GM10248 (cell line): ENCODE results near the gene RNASEH2A.

Experiments used
- CTCF ChIA-PET: fragments of 300-600 bp; sonication (Branson Sonifier 250); formaldehyde crosslinking; extraction: SDS; loops from one replicate; lab custom pipeline; 2021; ENCODE audit warnings: antibody characterized with exemption; lab: Yijun Ruan, JAX
- POLR2A ChIA-PET: fragments of 350-650 bp; sonication (Branson Sonifier 250); formaldehyde crosslinking; extraction: SDS; loops from one replicate; lab custom pipeline; 2020; ENCODE audit warnings: antibody characterized with exemption; lab: Yijun Ruan, JAX
- DNase-seq: peaks from one replicate; pipeline ENCODE4 v3.0.0; 2012; ENCODE audit errors: extremely low spot score
- TF ChIP-seq, protein P1 (sequence below): IDR thresholded peaks from 2 replicates; pipeline ENCODE4 v1.5.1; 2012; ENCODE audit warnings: mild to moderate bottlenecking, low read depth; ENCODE audit errors: extremely low read depth, missing control alignments, control extremely low read depth

RNASEH2A gene

DNA sequence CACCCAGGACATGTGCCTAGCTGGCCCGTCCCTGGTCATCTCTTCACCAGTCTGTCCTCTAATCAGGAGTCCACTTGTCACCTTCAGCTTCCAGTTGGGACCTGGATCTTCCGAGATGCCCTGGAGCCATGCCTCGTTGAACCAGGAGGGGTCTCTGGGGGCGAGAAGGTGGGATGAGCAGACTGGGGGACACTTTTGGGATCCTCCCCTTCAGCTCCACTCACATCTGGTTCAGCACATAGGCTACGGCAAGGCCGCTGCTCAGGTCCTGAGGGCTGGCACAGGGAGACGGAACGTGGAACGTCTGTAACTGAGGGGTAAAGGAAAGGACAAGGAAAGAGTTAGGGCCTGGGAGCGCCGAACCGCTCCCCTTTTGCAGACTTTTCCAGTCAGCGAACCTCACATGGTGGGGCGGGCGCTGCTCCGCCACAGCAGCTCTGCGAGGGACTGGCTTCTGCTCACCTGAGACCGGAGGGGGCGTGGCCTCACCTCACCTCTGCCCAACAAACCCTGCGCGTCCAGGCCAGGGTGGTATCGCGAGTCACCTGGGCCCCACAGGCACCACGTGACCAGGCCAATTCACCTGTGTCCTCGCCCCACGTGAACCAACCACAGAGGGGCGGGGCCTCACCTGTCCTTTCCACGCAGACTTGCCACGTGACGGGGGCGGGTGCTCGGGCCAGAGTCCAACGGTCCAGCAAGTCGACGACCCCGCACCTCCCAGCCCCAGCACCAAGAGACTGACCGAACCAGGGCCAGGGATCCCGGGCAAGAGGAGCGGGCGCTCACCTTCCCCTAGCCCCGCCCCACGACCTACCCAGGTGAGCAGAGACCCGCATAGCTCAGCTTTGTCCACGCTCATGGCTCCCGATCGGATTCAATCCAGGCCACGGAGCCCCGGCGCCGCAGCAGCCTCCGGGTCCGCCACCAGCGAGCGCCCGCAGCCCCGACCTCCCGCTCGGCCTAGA lies 31.5 kb upstream of the RNASEH2A start, which contains the start of gene HOOK2:
HOOK2 (minus strand) TSS at position 965 of the 968 bp plus-strand sequence; CDS start at position 862, 103 bp downstream.
- DNase-seq, result no peak
- POLR2A ChIA-PET, result interaction anchor here (0.5 to 2.5 kb wide), 2 partner anchors 17 to 43 kb away, joined by 5 to 17 read pairs; partner anchors contain the start of gene JUNB

DNA sequence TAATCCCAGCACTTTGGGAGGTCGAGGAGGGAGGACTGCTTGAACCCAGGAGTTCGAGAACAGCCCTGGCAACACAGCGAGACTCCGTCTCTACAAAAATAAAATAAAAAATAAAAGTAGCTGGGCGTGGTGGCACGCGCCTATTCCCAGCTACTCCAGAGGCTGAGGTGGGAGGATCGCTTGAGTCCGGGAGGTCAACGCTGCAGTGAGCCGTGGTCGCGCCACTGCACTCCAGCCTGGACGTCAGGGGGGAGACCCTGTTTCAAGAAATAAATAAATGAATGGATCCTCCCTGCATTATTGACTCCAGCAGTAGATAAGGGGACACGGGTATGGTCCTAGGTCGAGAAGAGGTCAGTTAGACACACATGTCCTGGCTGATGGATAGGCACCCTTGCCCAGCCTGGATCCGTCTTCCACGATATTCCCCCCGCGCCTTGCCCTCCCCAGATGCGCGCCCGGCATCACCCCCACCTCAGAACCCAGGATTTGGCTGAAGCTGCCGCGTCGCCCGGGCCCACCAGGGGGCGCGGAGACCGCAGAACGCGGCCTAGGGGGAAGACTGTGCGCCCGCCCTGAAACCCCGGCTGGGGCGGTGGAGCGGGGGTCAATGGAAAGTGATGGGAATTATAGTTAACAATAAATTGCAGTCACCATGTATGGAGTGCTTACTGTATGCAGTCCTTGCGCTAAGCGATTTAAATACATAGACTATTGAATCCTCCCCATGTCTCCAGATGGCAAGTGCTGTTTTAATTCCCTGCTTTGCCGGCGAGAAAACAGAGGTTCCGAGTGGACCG lies 29.0 kb upstream of the RNASEH2A start:
- CTCF ChIA-PET, result interaction anchor here (0.7 to 11.6 kb wide), 16 partner anchors 10 to 718 kb away, joined by 3 to 399 read pairs (median 4); partner anchors contain the start of genes JUNB, PRDX2, RNASEH2A and THSD8
- POLR2A ChIA-PET, result interaction anchor here (0.7 to 3.9 kb wide), 4 partner anchors 12 to 20 kb away, joined by 3 to 110 read pairs (median 7); partner anchors contain the start of gene JUNB
- TF ChIP-seq, protein P1, sequence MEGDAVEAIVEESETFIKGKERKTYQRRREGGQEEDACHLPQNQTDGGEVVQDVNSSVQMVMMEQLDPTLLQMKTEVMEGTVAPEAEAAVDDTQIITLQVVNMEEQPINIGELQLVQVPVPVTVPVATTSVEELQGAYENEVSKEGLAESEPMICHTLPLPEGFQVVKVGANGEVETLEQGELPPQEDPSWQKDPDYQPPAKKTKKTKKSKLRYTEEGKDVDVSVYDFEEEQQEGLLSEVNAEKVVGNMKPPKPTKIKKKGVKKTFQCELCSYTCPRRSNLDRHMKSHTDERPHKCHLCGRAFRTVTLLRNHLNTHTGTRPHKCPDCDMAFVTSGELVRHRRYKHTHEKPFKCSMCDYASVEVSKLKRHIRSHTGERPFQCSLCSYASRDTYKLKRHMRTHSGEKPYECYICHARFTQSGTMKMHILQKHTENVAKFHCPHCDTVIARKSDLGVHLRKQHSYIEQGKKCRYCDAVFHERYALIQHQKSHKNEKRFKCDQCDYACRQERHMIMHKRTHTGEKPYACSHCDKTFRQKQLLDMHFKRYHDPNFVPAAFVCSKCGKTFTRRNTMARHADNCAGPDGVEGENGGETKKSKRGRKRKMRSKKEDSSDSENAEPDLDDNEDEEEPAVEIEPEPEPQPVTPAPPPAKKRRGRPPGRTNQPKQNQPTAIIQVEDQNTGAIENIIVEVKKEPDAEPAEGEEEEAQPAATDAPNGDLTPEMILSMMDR, result peak; percentile 94
- DNase-seq, result peak; percentile 75

More for the DNA sequence above, 31.5 kb upstream of the RNASEH2A start, which contains the start of gene HOOK2:
- TF ChIP-seq, protein P1, result no peak
- CTCF ChIA-PET, result interaction anchor here (1.9 to 11.6 kb wide), 5 partner anchors 10 to 72 kb away, joined by 5 to 399 read pairs (median 70); partner anchors contain the start of genes JUNB, PRDX2, RNASEH2A and THSD8

DNA sequence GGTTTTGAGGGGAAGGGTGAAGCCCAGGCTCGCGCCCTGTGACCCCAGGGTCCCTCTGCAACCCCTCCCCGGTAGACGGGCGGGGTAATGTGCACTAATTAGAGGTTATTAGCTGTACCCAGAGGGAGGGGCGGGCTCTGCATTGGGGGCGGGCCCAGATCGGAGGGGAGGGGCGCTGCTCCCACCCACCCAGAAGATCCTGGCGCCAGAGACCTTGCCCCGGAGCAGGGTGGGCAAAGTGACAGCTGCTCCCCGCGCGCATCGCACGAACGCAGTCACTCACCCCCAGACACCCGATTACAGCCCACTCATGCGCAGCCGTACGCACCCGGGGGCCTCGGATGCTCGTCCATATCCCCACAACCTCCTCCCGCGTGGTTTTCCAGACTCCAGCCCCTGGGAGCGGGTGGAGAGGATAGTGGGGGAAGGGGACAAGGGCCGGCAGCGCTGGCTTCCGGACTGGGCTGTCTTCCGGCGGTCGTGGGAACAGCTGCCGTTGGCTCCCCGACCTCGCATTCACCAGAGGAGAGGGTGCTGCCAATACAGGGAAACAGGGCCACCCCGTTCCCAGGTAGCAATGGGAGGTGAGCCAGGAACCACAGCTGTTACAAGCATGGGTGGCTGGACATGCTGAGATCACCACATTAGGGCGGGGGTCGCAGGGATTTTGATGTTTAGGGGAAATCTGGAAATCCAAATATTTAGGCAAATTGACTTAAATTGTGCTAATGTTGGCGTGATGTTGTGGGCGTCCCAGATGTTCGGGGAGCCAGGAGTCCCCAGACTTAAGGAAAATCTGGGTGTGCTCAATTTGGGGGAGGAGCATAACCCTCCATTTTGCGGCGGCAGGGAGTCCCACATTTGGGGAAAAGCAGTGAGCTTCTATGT lies 28.1 kb upstream of the RNASEH2A start:
- ChIA-PET CTCF (interaction anchor here (0.6 to 11.6 kb wide), 15 partner anchors 9 to 718 kb away, joined by 3 to 399 read pairs (median 5); partner anchors contain the start of genes JUNB, PRDX2, RNASEH2A and THSD8), POLR2A (interaction anchor here (0.6 to 3.9 kb wide), 5 partner anchors 11 to 166 kb away, joined by 3 to 110 read pairs (median 5); partner anchors contain the start of gene JUNB)
- DNase-seq, result peak; percentile 61
- TF ChIP-seq, protein P1, result no peak

DNA sequence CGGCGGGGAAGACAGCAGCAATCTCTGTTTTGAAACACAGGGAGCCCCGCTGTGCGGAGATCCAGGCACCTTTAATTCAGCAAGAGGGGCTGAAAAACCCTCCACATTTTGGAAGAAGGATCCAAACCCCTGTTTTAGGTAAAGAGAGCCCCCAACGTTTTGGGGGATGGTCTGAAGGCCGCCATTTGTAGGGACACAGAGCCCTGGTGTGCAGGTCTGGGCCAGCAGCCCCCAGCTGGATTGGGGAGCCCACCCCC lies 27.6 kb upstream of the RNASEH2A start:
- TF ChIP-seq, protein P1, result no peak
- DNase-seq, result no peak
- ChIA-PET POLR2A (interaction anchor here (0.6 to 3.9 kb wide), 4 partner anchors 10 to 165 kb away, joined by 5 to 110 read pairs (median 7); partner anchors contain the start of gene JUNB), CTCF (interaction anchor here (0.9 to 11.6 kb wide), 9 partner anchors 9 to 101 kb away, joined by 3 to 399 read pairs (median 54); partner anchors contain the start of genes JUNB, PRDX2, RNASEH2A and THSD8)

DNA sequence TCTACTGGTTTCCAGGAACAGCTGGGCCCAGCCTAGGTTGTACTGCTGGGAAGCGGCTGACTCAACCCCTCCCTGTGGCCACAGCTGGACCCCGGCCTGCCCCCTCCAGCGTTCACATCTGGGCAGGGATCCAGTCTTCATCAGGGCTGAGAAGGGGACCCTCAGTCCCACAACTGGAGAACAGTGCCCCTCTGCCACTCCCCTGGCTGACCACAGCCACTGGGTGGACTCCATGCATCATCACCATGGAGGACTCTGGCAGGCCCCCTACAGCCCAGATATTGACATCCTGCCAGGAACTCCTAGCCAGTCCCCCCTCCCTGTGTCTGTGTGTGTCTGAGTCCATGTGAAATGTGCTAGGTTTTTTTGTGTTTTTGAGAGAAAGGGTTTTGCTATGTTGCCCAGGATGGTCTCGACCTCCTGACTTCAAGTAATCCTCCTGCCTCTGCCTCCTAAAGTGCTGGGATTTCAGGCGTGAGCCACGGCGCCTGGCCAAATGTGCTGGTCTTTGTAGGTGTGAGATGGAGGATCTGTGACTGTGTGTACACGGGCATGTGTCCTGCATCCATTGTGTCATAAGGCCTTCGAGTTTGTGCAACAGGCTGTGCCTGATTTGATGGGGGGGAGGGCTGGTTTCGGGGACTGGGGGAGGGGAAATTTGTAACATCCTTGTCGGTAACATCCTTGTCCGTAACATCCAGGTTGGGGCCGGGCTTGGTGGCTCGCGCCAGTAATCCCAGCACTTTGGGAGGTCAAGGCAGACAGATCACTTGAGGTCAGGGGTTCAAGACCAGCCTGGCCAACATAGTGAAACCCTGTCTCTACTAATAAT lies 27.0 kb upstream of the RNASEH2A start:
- ChIA-PET CTCF (interaction anchor here (1.1 to 11.6 kb wide), 8 partner anchors 8 to 102 kb away, joined by 3 to 399 read pairs (median 58); partner anchors contain the start of genes JUNB, PRDX2, RNASEH2A and THSD8), POLR2A (interaction anchor here (0.6 to 3.9 kb wide), 4 partner anchors 10 to 165 kb away, joined by 5 to 110 read pairs (median 7); partner anchors contain the start of gene JUNB)
- DNase-seq, result no peak
- TF ChIP-seq, protein P1, result peak; percentile 10
